Measurements from ENCODE around the gene WDR88.
"Not testable (repeated sequence)": the region's sequence is repeated elsewhere in the genome, so short reads cannot be mapped to it uniquely, and the experiment has no call there.

WDR88 gene

GRCh38 chr19:33129901-33130300, 2.0 kb upstream of the WDR88 start:
- no peak for DNase-seq

- no peak for DNase-seq
Observed at GRCh38 chr19:33130433-33130832, 1.5 kb upstream of the WDR88 start.

- DNase-seq, result no peak
Observed at GRCh38 chr19:33132425-33132824, 511 bp downstream of the WDR88 start.

DNA sequence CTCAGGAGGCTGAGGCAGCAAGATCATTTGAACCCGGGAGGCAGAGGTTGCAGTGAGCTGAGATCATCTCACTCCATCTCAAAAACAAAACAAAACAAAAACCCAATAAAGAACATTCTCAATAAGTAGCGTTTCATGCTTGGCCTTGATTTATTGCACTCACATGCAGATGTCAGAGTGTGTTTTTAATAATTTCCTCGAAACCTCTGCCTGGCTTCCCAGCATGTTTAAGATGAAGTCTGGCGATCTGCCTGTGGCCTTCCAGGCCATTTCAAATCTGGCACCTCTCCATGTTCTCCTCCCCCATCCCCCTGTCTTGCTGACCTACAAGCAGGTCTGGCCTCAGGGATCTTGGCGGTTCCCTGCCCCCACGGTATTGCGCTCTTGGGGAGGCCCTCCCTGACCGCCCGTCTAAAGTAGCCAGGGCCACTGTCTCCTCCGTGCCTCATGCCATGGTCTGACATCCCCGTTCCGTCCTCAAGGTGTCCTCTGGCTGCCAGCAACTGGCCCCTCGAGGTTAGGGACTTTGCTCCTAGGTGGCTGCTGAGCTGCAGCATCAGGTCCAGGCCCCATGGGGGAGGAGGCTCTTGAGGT, 1.6 kb downstream of the WDR88 start:
- DNase-seq, result no peak

DNA sequence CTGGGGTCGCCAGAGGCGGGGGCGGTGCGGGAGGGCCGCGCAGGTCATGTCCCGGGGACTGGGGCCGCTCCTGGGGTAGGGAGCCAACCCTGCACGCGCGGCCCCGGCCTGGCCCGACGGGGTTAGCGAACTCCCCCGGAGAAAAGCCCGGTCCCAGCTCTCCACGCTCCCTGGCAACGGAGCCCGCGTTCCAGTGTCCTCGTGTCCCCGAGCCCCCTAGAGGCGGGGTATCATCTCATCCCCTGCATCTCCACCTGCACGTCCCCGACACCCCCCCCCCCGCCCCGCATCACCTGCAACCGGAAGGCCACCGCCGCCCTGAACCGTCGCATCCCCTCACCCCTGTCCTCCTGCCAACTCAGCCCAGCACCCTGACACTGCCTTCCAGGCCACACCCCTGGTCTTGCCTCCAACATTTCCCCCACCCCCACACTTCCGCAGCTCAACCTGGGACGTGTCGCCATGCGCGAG, 2.7 kb downstream of the WDR88 start:
- DNase-seq, result no peak

DNA sequence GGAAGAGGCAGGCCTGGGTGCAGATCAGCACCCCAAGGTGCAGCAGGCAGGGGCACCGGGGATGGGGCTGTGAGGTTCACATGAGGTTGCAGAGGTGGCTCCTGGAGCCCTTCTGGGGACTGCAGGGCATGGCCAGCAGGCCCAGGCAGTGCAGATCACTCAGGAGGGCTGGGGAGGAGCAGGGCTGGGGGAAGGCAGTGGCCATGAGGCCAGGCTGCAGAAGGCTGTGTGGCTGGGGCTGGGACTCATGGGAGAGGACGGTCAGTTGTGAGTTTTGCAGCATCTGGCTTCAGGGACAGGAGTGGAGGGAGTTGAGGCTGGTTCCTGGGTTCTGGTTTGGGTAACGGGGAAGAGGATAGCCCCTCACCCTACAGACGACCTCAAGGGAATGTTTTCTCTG, 7.3 kb downstream of the WDR88 start:
- DNase-seq, result no peak

DNA sequence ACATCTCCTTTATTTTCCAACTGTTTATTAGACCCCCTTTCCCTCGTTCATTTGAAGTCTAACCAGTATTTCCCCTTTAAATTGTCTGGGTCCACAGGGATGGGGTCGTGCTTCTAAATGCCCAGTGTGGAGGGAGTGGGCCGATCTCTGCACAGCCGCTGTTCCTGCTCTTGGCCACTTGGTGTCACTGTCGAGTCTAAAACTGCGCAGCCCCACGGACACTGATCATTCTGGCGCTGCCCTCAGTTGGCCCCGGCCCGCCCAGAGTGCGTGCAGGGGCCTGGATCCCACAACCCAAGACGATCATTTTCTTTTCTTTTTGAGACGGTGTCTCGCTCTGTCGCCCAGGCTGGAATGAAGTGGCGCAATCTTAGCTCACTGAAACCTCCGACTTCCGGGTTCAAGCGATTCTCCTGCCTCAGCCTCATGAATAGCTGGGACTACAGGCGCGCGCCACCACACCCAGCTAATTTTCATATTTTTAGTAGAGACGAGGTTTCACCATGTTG, 12.0 kb downstream of the WDR88 start:
- DNase-seq, result peak; percentile 50

DNA sequence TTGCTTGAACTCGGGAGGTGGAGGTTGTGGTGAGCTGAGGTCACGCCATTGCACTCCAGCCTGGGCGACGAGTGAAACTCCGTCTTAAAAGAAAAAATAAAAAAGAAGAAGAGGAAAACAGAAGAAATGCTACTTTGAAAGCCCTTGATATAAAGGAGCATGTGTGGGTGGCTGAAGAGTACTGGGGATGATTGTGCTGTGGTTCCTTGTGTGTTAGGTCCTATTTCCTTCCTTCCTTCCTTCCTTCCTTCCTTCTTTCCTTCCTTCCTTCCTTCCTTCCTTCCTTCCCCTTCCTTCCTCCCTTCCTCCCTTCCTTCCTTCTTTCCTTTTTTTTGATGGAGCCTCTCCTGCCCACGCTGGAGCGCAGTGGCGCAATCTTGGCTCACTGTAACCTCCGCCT, 14.3 kb downstream of the WDR88 start:
- no peak for DNase-seq

GRCh38 chr19:33147538-33147937, 15.6 kb downstream of the WDR88 start:
- DNase-seq, result no peak

DNA sequence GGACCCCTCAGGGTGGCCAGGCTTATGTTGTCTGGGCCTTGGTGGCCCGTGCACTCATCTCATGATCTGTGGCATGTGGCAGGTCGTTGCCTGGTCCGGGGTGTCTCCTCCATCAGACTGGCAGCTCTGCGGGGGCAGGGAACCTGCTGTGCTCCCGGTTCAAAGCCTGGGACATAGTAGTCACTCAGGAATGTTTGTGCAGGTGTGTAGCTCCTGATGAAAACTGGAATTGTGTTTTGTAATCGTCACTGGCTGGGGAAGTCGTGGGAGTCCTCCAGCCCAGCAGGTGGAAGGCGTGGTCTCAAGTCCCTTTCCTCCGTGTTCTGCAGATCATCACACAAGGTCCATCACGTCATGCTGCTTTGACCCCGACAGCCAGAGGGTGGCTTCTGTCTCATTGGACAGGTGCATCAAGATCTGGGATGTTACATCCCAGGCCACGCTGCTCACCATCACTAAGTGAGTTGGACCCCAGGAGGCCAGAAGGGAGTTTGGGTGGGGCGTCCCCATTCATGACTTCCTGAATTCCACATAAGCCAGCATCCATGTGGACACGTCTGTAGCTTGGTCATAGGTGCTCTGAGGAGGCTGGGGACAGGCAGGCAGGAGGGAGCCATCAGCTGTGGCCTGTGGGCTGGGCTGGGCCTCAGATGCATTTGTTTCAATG, 19.1 kb downstream of the WDR88 start:
- DNase-seq, result no peak

GRCh38 chr19:33152176-33152575, 20.3 kb downstream of the WDR88 start:
- no peak for DNase-seq

- DNase-seq, result not testable (repeated sequence)
Observed at GRCh38 chr19:33152625-33153024, 20.7 kb downstream of the WDR88 start.

- not testable (repeated sequence) for DNase-seq
Observed at GRCh38 chr19:33154313-33154712, 22.4 kb downstream of the WDR88 start.

DNA sequence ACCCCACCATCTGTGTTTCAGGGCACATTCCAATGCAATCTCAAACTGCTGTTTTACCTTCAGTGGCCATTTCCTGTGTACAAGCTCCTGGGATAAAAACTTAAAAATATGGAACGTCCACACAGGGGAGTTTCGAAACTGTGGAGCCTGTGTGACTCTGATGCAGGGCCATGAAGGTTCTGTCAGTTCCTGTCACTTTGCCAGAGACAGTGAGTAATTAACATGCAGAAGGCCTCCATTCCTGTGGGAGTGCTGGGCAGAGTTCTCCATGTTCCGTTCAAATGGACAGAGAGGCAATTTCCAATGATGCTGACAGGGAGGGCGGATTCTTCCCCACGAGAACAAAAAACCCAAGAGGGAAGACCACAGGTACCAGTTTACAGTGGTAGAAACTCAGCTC, 24.4 kb downstream of the WDR88 start:
- DNase-seq, result peak; percentile 35

- DNase-seq, result no peak
Observed at GRCh38 chr19:33157906-33158305, 26.0 kb downstream of the WDR88 start.

GRCh38 chr19:33158365-33158764, 26.5 kb downstream of the WDR88 start:
- no peak for DNase-seq

DNA sequence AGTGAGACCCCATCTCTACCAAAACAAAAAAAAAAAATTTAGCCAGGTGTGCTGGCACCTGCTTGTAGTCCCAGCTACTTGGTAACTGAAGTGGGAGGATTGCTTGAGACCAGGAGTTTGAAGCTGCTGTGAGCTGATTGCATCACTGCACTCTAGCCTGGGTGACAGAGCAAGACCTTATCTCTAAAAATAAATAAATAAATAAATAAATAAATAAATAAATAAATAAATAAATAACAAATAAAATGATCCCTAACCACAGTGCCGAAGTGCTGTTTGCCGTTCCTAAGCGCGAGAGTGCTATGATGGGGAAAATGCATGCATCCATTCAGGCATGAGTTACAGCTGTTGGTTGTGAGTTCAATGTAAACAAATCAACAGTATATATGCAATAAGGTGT, 27.2 kb downstream of the WDR88 start:
- DNase-seq, result no peak

- DNase-seq, result no peak
Observed at GRCh38 chr19:33159893-33160292, 28.0 kb downstream of the WDR88 start.

- no peak for DNase-seq
Observed at GRCh38 chr19:33161201-33161600, 29.3 kb downstream of the WDR88 start.

GRCh38 chr19:33163481-33163880, 31.6 kb downstream of the WDR88 start:
- no peak for DNase-seq

DNA sequence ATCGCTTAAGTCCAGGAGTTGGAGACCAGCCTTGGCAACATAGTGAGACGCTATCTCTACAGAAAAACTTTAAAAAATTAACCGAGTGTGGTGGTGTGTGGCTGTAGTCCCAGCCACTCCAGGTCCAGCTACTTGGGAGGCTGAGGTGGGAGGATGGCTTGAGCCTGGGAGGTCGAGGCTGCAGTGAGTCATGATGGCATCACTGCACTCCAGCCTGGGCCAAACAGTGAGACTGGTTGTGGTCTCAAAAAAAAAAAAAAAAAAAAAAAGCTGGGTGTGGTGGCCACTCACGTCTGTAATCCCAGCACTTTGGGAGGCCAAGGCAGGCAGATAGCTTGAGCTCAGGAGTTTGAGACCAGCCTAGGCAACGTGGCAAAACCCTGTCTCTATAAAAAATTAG, 34.1 kb downstream of the WDR88 start:
- DNase-seq, result not testable (repeated sequence)

- no peak for DNase-seq
Observed at GRCh38 chr19:33167438-33167837, 35.5 kb downstream of the WDR88 start.

- DNase-seq, result no peak
Observed at GRCh38 chr19:33168528-33168927, 36.6 kb downstream of the WDR88 start.

- DNase-seq, result no peak
Observed at GRCh38 chr19:33171222-33171795, 39.4 kb downstream of the WDR88 start.
